GM12875 (cell line): ENCODE data around the gene DUSP16.

Experiments
- H3K4me3 ChIP-seq: one replicate; pipeline ENCODE4 v1.5.1; 2011; ENCODE audit warnings: low read depth, low read length, control low read depth
- TF ChIP-seq, protein P1 (sequence below): IDR thresholded peaks from 2 replicates; pipeline ENCODE4 v1.5.1; 2011; ENCODE audit warnings: low read depth, mild to moderate bottlenecking, control low read depth, inconsistent platforms, low read length, moderate library complexity, borderline replicate concordance; ENCODE audit not compliant: insufficient read depth

The DUSP16 gene

DNA sequence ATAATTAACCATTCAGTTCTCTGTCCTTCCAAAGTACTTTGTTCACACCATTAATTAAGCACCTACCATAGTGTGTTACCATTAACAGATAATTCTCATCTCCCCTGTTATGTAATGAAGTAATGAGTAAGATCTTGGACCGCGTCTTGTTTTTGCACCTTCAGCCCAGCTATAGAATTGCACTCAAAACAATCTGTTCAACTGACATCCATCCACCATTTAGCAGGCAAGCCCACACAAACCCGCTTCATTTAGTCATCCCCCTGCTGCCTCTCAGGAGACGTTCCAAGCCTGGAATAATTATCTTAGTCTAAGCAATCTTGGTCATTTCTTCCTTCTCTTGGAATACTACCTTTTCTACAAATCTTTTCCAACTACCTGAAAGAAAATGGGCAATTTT lies 74.4 kb downstream of the DUSP16 start:
- TF ChIP-seq, protein P1, sequence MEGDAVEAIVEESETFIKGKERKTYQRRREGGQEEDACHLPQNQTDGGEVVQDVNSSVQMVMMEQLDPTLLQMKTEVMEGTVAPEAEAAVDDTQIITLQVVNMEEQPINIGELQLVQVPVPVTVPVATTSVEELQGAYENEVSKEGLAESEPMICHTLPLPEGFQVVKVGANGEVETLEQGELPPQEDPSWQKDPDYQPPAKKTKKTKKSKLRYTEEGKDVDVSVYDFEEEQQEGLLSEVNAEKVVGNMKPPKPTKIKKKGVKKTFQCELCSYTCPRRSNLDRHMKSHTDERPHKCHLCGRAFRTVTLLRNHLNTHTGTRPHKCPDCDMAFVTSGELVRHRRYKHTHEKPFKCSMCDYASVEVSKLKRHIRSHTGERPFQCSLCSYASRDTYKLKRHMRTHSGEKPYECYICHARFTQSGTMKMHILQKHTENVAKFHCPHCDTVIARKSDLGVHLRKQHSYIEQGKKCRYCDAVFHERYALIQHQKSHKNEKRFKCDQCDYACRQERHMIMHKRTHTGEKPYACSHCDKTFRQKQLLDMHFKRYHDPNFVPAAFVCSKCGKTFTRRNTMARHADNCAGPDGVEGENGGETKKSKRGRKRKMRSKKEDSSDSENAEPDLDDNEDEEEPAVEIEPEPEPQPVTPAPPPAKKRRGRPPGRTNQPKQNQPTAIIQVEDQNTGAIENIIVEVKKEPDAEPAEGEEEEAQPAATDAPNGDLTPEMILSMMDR, result no peak
- no peak overlapping the region for H3K4me3 ChIP-seq

DNA sequence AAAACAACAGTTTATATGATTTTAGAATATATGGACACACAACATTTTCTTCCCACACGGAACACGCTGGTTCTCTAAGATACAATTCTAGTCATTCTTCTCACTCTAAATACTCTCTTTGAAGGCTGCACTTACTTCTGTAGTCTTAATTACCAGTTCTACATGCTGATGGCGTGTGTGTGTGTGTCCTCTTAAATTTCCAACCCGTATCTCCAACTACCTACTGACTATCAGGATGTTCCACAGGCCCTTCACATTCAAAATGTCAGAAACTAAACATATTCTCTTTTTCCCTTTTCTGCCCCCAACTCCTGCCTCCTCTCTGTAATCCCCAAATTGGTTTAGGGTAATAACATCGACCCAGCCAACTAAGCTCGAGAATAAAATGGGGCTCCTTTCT lies 75.2 kb downstream of the DUSP16 start:
- H3K4me3 ChIP-seq, result no peak overlapping the region
- TF ChIP-seq, protein P1, result no peak

DNA sequence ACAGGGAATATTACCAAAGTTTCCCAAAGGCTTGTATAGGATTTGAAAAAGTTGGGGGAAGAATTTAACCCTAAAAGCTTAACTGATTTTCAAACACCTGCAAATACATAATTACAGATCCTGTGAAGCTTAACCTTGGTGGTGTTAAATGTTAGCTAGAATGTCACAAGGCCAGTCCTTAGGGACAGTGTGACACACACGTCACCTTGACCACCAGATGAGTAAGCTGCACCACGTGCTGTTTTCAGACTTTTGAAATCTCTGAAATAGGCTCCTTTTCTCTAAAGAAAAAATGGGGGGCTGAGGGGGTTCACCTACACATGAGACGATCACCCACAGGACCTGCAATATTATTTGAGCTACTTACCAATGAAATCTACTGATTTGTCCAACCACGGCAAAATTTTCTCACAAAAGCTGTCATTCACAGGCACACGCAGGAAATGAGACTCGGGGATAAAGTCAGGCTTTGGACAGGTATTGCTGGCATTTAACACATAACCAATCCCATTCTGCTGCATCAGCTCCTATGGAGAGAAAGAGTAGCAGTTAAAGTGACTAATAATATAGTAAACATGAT lies 75.9 kb downstream of the DUSP16 start:
- H3K4me3 ChIP-seq, result no peak overlapping the region
- TF ChIP-seq, protein P1, result no peak

DNA sequence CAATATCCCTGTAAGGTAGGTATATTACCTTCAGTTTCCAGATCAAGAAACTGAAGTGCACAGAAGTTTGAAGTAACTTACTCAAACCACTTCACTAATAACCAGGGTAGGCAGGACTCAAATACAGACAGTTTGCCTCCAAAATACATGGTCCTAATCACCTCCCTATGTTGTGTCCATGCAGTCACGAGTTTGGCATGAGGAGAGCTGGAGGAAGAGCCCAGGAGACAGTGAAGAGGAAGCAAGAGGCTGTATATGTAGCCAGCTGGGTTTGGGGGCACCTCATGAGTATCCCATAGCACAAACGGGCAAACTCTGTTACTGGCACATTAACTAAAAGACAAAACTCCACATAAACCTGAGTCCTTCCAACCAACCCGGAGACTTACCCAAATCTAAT lies 79.2 kb downstream of the DUSP16 start:
- TF ChIP-seq, protein P1, result no peak
- no peak overlapping the region for H3K4me3 ChIP-seq

DNA sequence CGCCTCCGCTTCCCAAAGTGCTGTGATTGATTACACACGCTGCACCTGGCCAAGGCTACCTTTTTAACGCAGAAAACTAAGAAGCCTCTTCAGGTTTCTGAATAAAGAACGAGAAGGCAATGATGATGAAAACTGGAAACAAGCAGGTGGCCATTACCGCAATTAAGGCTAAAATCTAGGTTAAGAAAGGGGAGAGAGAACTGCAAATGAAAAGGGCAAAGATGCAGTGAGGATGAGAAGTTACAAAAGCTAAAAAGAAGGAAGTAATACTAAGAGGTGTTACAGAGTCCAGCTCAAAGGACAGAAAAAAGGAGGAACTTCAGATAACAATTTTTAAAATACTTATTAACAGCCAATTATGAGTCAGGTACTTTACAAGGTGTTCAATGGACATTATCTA lies 79.7 kb downstream of the DUSP16 start:
- H3K4me3 ChIP-seq, result no peak overlapping the region
- TF ChIP-seq, protein P1, result no peak

DNA sequence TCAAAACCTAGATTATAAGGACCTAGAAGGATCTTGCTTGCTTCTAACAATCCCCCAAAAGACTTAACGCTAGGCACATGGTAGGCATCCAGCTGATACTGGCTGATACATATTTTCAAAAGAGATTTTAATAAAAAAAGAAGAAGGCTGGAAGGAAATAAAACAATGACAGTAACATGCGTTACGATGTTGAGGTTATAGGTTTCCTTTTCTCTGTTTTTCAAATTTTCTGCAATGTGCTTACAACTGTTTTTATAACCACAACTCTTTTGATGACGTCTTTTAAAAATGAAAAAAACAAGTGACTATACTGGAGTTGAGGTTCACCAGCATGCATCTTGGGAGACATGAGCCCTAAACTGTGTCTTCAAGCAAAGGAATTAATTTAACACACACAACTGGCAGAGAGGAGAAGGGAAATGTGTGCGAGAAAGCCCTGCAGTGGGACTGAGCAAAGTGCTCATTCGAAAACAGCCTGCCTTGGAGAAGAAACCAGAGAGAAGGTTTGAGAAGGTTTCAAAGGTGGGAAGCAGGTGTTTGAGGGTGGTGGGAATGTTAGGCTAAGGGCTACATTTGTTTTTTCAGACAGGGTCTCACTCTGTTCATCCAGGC lies 80.4 kb downstream of the DUSP16 start:
- TF ChIP-seq, protein P1, result no peak
- no peak overlapping the region for H3K4me3 ChIP-seq

DNA sequence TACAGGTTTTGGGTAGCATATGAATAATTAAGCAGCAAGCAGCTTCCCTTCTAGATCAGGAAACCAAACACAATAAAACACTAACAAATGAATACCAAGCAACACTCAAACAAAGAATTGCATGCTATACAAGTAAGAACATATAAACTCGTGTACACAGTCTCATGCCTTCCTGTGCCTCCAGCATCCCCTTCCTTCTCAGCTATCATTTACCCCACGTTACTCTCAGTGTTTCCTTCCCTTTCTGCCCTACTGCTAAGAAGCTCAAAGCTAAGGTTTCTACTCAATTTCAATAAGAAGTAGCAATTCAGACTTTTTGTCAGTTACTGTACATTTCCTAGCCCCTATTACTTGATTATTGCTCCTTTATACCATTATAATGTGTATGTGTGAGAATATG lies 81.0 kb downstream of the DUSP16 start:
- no peak overlapping the region for H3K4me3 ChIP-seq
- TF ChIP-seq, protein P1, result no peak
